Vagina (tissue), 2 donors: ENCODE data around the gene IL9. TPM values are rescaled to one million over a fixed set of nuclear protein-coding genes. Genes with fewer than 3 reads are reported as not detected.
A peak's percentile ranks its signal among the peaks of the same experiment; 100 is the strongest.

ENCODE experiments used
- DNase-seq, 2 donors: peaks; one replicate each; pipeline ENCODE4 v3.0.0-alpha.2; 2017; ENCODE audit errors: extremely low spot score in 2 of 2
- H3K27ac ChIP-seq: fragments of 200-600 bp; sonication (generic); one replicate; pipeline ENCODE4 v1.5.1; 2019
- H3K27me3 ChIP-seq: fragments of 200-600 bp; sonication (generic); one replicate; pipeline ENCODE4 v1.5.1; 2019
- H3K36me3 ChIP-seq, 2 donors: fragments of 200-600 bp; sonication (generic); one replicate each; pipeline ENCODE4 v1.5.1; 2017 to 2019
- H3K4me1 ChIP-seq: fragments of 200-600 bp; sonication (generic); one replicate; pipeline ENCODE4 v1.5.1; 2019
- H3K4me3 ChIP-seq, 2 donors: fragments of 200-600 bp; sonication (generic); 1 replicate in 1 of 2; 2 replicates in 1 of 2; pipeline ENCODE4 v1.5.1; 2016 to 2019
- H3K9me3 ChIP-seq: fragments of 200-600 bp; sonication (generic); one replicate; pipeline ENCODE4 v1.5.1; 2019
- POLR2A ChIP-seq, 2 donors: fragments of 450-650 bp; IDR thresholded peaks; one replicate each; pipeline ENCODE4 v1.6.1; 2017; ENCODE audit warnings: antibody characterized with exemption in 2 of 2, mild to moderate bottlenecking in 2 of 2, moderate library complexity in 2 of 2
- POLR2AphosphoS5 ChIP-seq, 2 donors: sonication (generic); formaldehyde crosslinking; IDR thresholded peaks; one replicate each; pipeline ENCODE4 v1.9.0; 2017; ENCODE audit warnings: antibody characterized with exemption in 2 of 2, mild to moderate bottlenecking in 2 of 2, low read depth in 1 of 2; ENCODE audit not compliant: insufficient read depth in 1 of 2
- intact Hi-C: fragments of 100-400 bp; cut with DNase I; formaldehyde crosslinking; loops from one replicate; pipeline ENCODE4 v1.15.1; 2023
- total RNA-seq: library from RNA; depleted of rRNA; stranded (reverse); fragments of >200 nt; gene quantifications from one replicate; pipeline ENCODE4 v1.2.3, GENCODE V29; 2016
- TF ChIP-seq, protein P1 (sequence below), 3 experiments: fragments of 450-650 bp in 2 of 3; fragments of 200-600 bp in 1 of 3; sonication (generic) in 1 of 3; IDR thresholded peaks; one replicate each; pipeline ENCODE4 v1.5.1; 2017 to 2019; ENCODE audit warnings: antibody characterized with exemption in 3 of 3, mild to moderate bottlenecking in 2 of 3, moderate library complexity in 2 of 3

Gene IL9
- total RNA-seq, result not detected

GRCh38 chr5:135895474-135896006 is at the start of gene IL9:
TSS of gene IL9 (minus strand) at chr5:135895841. CDS start at chr5:135895816, 25 bp downstream.
- H3K27me3 ChIP-seq, result no peaks in the 10 kb centered on the region
- H3K27ac ChIP-seq, result no peak within 1 kb of the TSS
- H3K9me3 ChIP-seq, result no peaks in the 10 kb centered on the region
- H3K36me3 ChIP-seq, result no peaks in the 10 kb centered on the region
- DNase-seq, result no peak
- TF ChIP-seq POLR2A (IDR thresholded peaks at IDR 0.05) (no peak), POLR2AphosphoS5 (IDR thresholded peaks at IDR 0.05; ENCODE audit: insufficient read depth in 1 of 2, low read depth in 1 of 2) (no peak)
- TF ChIP-seq, protein P1, sequence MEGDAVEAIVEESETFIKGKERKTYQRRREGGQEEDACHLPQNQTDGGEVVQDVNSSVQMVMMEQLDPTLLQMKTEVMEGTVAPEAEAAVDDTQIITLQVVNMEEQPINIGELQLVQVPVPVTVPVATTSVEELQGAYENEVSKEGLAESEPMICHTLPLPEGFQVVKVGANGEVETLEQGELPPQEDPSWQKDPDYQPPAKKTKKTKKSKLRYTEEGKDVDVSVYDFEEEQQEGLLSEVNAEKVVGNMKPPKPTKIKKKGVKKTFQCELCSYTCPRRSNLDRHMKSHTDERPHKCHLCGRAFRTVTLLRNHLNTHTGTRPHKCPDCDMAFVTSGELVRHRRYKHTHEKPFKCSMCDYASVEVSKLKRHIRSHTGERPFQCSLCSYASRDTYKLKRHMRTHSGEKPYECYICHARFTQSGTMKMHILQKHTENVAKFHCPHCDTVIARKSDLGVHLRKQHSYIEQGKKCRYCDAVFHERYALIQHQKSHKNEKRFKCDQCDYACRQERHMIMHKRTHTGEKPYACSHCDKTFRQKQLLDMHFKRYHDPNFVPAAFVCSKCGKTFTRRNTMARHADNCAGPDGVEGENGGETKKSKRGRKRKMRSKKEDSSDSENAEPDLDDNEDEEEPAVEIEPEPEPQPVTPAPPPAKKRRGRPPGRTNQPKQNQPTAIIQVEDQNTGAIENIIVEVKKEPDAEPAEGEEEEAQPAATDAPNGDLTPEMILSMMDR (IDR thresholded peaks at IDR 0.05), result no peak
- intact Hi-C loops, result no loop called here
- H3K4me1 ChIP-seq, result peaks cover 7% of the 10 kb centered on the region
- H3K4me3 ChIP-seq, result no peak within 1 kb of the TSS

DNA sequence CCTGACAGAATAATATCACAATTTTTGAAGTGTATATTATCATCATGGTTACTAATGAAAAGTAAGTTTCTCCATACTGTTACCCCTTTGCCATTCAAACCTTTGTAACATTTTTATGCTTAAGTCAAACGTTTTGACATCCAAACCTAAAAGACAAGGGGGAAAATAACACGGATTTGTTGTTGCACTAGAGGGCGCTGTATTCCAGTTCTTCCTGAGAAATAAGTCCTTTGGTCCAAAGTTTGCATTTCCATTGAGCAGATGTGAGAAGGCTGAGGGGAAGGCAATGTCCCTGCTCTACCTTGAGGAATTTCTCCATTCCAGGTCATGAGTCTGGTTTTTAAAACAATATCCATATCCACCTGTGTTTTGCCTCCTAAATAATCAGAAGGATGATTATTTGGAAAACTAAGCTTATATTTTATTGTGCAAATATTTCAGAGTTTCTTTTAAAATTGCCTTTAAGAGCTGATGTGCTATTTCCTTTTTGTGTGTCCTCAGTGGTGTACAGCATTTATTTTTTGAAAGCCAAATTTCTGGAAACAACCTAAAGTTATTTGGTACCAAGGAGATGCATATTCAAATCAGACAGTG is 49.4 kb upstream of the IL9 start:
- no peak for DNase-seq
- H3K27ac ChIP-seq, result no peak overlapping the region
- TF ChIP-seq, protein P1 (IDR thresholded peaks at IDR 0.05), result peak; percentile 79 to 82 (median 81)
- TF ChIP-seq POLR2AphosphoS5 (IDR thresholded peaks at IDR 0.05; ENCODE audit: insufficient read depth in 1 of 2, low read depth in 1 of 2), result peak in 1 of 2 donors; percentile 19
- no peak for TF ChIP-seq POLR2A (IDR thresholded peaks at IDR 0.05)
- intact Hi-C loops, result loop anchor here (5.0 kb wide), 1 partner anchor 137 kb away; no protein-coding TSS in a partner anchor
- H3K4me1 ChIP-seq, result no peaks in the 10 kb centered on the region
- no peaks in the 10 kb centered on the region for H3K27me3 ChIP-seq
- no peak overlapping the region for H3K4me3 ChIP-seq
- H3K9me3 ChIP-seq, result no peaks in the 10 kb centered on the region
- no peaks in the 10 kb centered on the region for H3K36me3 ChIP-seq

DNA sequence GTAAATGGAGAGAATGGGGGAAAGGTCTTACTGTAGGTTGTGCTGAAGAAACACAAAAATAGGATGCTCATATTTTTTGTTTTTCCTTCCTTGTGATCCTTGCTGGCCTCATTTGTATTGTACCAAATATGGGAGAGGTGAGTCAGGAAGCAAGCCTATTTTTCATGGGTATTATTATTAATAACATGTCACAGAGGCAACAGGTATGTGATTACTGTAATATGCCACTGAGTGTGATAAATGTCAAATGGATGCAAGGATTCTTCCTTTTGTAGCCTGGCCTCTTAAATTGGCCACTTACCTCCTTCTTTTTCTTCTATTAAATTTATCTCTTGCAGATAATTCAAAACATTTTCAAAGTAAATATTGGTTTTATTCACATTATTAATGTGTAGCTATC is 48.9 kb upstream of the IL9 start:
- Histone ChIP-seq H3K27me3 (no peaks in the 10 kb centered on the region), H3K36me3 (no peaks in the 10 kb centered on the region), H3K9me3 (no peaks in the 10 kb centered on the region), H3K4me3 (no peak overlapping the region), H3K27ac (no peak overlapping the region), H3K4me1 (no peaks in the 10 kb centered on the region)
- no peak for DNase-seq
- intact Hi-C loops, result no loop called here
- TF ChIP-seq POLR2A (IDR thresholded peaks at IDR 0.05) (no peak), POLR2AphosphoS5 (IDR thresholded peaks at IDR 0.05; ENCODE audit: insufficient read depth in 1 of 2, low read depth in 1 of 2) (no peak)
- TF ChIP-seq, protein P1 (IDR thresholded peaks at IDR 0.05), result no peak

- intact Hi-C loops, result no loop called here
- Histone ChIP-seq H3K4me3 (no peak overlapping the region), H3K4me1 (no peaks in the 10 kb centered on the region), H3K36me3 (no peaks in the 10 kb centered on the region), H3K27me3 (no peaks in the 10 kb centered on the region), H3K27ac (no peak overlapping the region), H3K9me3 (no peaks in the 10 kb centered on the region)
- TF ChIP-seq POLR2AphosphoS5 (IDR thresholded peaks at IDR 0.05; ENCODE audit: insufficient read depth in 1 of 2, low read depth in 1 of 2), result no peak
- no peak for TF ChIP-seq POLR2A (IDR thresholded peaks at IDR 0.05)
- TF ChIP-seq, protein P1 (IDR thresholded peaks at IDR 0.05), result no peak
- no peak for DNase-seq
These were observed 46.6 kb upstream of the IL9 start for GRCh38 chr5:135942202-135942771.

GRCh38 chr5:135941711-135942110 is 46.1 kb upstream of the IL9 start:
- H3K27me3 ChIP-seq, result no peaks in the 10 kb centered on the region
- H3K9me3 ChIP-seq, result no peaks in the 10 kb centered on the region
- H3K4me1 ChIP-seq, result no peaks in the 10 kb centered on the region
- intact Hi-C loops, result no loop called here
- DNase-seq, result no peak
- TF ChIP-seq POLR2AphosphoS5 (IDR thresholded peaks at IDR 0.05; ENCODE audit: insufficient read depth in 1 of 2, low read depth in 1 of 2) (no peak), POLR2A (IDR thresholded peaks at IDR 0.05) (no peak)
- TF ChIP-seq, protein P1 (IDR thresholded peaks at IDR 0.05), result no peak
- H3K4me3 ChIP-seq, result no peak overlapping the region
- no peaks in the 10 kb centered on the region for H3K36me3 ChIP-seq
- no peak overlapping the region for H3K27ac ChIP-seq
